ENCODE results near the gene FKBP1B.

GRCh38 chr2:24054366-24055010, 4.9 kb downstream of the FKBP1B start:
- TF ChIP-seq CTCF (conservative IDR thresholded peaks at IDR 0.05; ENCODE audit: low read depth, low read length) = no peak
- TF ChIP-seq EZH2 (IDR thresholded peaks at IDR 0.05; ENCODE audit: low read length, unreplicated experiment) = no peak

Measured in PC-3 (cell line).